ENCODE results near the gene PLEKHN1. TPM values are rescaled to one million over a fixed set of nuclear protein-coding genes. Genes with fewer than 3 reads are reported as not detected.
A peak's percentile ranks its signal among the peaks of the same experiment; 100 is the strongest.

Gene PLEKHN1
- total RNA-seq, 1 experiment from 2014 or later, result not detected

DNA sequence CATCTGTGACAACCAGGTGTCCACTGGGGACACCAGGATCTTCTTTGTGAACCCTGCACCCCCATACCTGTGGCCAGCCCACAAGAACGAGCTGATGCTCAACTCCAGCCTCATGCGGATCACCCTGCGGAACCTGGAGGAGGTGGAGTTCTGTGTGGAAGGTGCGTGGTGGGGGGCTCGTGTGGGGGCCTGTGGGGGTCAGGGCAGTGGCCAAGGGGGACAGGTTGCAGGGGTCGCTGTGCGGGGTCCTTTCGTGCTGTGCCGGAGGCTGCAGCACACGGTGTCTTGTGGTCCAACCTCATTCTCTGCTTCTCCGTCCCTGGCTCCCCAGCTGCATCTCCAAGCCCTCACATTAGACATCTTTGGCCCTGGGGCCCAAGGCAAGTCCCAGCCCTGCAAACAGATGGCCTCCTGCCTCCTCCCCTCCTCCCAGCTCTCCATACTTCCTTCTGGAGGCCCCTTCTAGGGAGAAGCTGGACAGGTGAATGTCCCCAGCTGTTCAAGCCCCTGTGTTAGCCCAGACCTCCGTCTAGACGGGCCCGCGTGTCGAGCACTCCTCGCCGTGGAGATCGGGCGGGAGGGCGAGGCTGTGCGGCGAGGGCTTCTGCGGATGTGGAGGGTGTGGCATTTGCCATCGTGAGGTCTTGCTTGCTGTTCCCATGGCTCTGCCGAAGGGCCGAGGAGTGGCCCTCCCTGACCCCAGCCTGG is 56.2 kb downstream of the PLEKHN1 start:
- ChIA-PET CTCF (no interaction called here), POLR2A (ENCODE audit: low non-redundant PET) (no interaction called here)
- no peak overlapping the region for H3K4me3 ChIP-seq (ENCODE audit: low read depth, low read length, poor library complexity, severe bottlenecking)
- peaks cover 3% of the 10 kb centered on the region for H3K36me3 ChIP-seq (ENCODE audit: insufficient read depth, low read length, poor library complexity, severe bottlenecking)
- TF ChIP-seq EZH2 (IDR thresholded peaks at IDR 0.05; ENCODE audit: borderline replicate concordance, low read depth, low read length, poor library complexity, severe bottlenecking), result no peak
- TF ChIP-seq, protein P1, sequence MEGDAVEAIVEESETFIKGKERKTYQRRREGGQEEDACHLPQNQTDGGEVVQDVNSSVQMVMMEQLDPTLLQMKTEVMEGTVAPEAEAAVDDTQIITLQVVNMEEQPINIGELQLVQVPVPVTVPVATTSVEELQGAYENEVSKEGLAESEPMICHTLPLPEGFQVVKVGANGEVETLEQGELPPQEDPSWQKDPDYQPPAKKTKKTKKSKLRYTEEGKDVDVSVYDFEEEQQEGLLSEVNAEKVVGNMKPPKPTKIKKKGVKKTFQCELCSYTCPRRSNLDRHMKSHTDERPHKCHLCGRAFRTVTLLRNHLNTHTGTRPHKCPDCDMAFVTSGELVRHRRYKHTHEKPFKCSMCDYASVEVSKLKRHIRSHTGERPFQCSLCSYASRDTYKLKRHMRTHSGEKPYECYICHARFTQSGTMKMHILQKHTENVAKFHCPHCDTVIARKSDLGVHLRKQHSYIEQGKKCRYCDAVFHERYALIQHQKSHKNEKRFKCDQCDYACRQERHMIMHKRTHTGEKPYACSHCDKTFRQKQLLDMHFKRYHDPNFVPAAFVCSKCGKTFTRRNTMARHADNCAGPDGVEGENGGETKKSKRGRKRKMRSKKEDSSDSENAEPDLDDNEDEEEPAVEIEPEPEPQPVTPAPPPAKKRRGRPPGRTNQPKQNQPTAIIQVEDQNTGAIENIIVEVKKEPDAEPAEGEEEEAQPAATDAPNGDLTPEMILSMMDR (conservative IDR thresholded peaks at IDR 0.05; ENCODE audit: low read depth, low read length), result no peak
- no peaks in the 10 kb centered on the region for H3K27me3 ChIP-seq (replicated peaks; ENCODE audit: insufficient read depth, low read depth, low read length, poor library complexity)
- peak overlapping the region; percentile 37 for H3K27ac ChIP-seq (ENCODE audit: low read depth, low read length, poor library complexity, severe bottlenecking)
- intact Hi-C loops (cut with micrococcal nuclease; ENCODE audit: unreplicated experiment), result loop anchor here (10.0 kb wide), 1 partner anchor 282 kb away; the partner anchor contains the start of genes ACAP3 and PUSL1
- H3K4me1 ChIP-seq (ENCODE audit: insufficient read depth, low read length, poor library complexity, severe bottlenecking), result peaks cover 68% of the 10 kb centered on the region
- BruUV-seq (replicated peaks), result no TSS peak
- no peak for DNase-seq (ENCODE audit: low spot score)
- no peaks in the 10 kb centered on the region for H3K9me3 ChIP-seq (ENCODE audit: low read depth, low read length, poor library complexity, severe bottlenecking)

DNA sequence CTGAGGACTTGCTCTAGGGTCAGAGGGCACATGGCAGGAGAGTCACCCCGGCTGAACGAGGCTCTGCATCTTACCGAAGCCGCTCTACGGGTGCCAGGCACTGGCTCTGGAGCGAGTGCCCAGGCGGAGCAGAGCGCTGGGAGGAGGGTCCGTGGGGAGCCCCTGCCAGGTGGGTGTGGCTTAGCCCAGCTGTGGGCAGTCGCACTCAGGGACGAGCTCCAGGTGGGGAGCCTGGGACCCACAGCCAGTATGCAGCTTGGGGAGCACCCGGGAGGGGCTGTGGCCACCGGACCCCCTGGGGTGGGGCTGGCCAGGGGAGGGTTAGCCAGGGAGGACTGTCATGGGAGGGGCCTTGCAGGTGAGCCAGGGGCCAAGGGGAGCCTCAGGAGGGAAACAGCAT is 57.4 kb downstream of the PLEKHN1 start:
- peaks cover 7% of the 10 kb centered on the region for H3K36me3 ChIP-seq (ENCODE audit: insufficient read depth, low read length, poor library complexity, severe bottlenecking)
- DNase-seq (ENCODE audit: low spot score), result no peak
- peaks cover 73% of the 10 kb centered on the region for H3K4me1 ChIP-seq (ENCODE audit: insufficient read depth, low read length, poor library complexity, severe bottlenecking)
- intact Hi-C loops (cut with micrococcal nuclease; ENCODE audit: unreplicated experiment), result loop anchor here (10.0 kb wide), 1 partner anchor 281 kb away; the partner anchor contains the start of genes ACAP3 and PUSL1
- CTCF ChIA-PET, result no interaction called here
- TF ChIP-seq EZH2 (IDR thresholded peaks at IDR 0.05; ENCODE audit: borderline replicate concordance, low read depth, low read length, poor library complexity, severe bottlenecking), result no peak
- TF ChIP-seq, protein P1 (conservative IDR thresholded peaks at IDR 0.05; ENCODE audit: low read depth, low read length), result no peak
- no peak overlapping the region for H3K4me3 ChIP-seq (ENCODE audit: low read depth, low read length, poor library complexity, severe bottlenecking)
- H3K27me3 ChIP-seq (replicated peaks; ENCODE audit: insufficient read depth, low read depth, low read length, poor library complexity), result no peaks in the 10 kb centered on the region
- POLR2A ChIA-PET (ENCODE audit: low non-redundant PET), result no interaction called here
- H3K27ac ChIP-seq (ENCODE audit: low read depth, low read length, poor library complexity, severe bottlenecking), result peak overlapping the region; percentile 37
- no TSS peak for BruUV-seq (replicated peaks)
- H3K9me3 ChIP-seq (ENCODE audit: low read depth, low read length, poor library complexity, severe bottlenecking), result no peaks in the 10 kb centered on the region

DNA sequence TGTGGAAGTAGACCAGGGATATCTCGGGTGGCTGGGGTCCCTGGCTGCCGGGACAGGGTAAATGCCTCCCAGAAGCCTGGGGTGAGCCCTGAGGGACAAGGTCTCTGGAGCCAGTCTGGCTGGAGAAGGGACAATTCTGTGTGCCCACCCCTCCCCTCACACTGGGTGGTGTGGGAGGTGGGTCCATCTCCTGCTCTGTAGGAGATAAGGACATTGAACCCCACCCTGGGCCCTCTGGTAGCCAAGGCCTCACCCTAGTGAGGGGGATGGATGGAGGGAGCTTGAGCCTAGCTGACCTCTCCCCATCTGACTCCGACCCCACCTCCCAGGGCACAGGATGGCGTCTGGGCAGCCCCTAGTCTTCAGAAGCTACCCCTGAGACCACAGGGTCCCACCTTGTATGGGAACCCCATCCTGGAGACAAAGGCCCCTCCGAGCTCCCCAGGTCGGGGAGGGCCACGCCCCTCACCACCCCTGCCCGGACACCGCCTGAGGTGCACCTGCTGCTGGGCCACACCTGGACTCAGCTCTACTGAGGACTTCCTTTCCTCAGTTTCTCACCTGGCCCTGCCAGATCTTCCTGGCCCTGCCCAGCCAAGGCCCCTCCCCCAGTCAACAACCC is 58.0 kb downstream of the PLEKHN1 start:
- intact Hi-C loops (cut with micrococcal nuclease; ENCODE audit: unreplicated experiment), result loop anchor here (10.0 kb wide), 1 partner anchor 281 kb away; the partner anchor contains the start of genes ACAP3 and PUSL1
- TF ChIP-seq EZH2 (IDR thresholded peaks at IDR 0.05; ENCODE audit: borderline replicate concordance, low read depth, low read length, poor library complexity, severe bottlenecking), result no peak
- TF ChIP-seq, protein P1 (conservative IDR thresholded peaks at IDR 0.05; ENCODE audit: low read depth, low read length), result no peak
- H3K27ac ChIP-seq (ENCODE audit: low read depth, low read length, poor library complexity, severe bottlenecking), result peak overlapping the region; percentile 67
- peaks cover 70% of the 10 kb centered on the region for H3K4me1 ChIP-seq (ENCODE audit: insufficient read depth, low read length, poor library complexity, severe bottlenecking)
- H3K4me3 ChIP-seq (ENCODE audit: low read depth, low read length, poor library complexity, severe bottlenecking), result no peak overlapping the region
- H3K36me3 ChIP-seq (ENCODE audit: insufficient read depth, low read length, poor library complexity, severe bottlenecking), result peaks cover 7% of the 10 kb centered on the region
- POLR2A ChIA-PET (ENCODE audit: low non-redundant PET), result no interaction called here
- H3K9me3 ChIP-seq (ENCODE audit: low read depth, low read length, poor library complexity, severe bottlenecking), result no peaks in the 10 kb centered on the region
- no peak for DNase-seq (ENCODE audit: low spot score)
- CTCF ChIA-PET, result no interaction called here
- BruUV-seq (replicated peaks), result no TSS peak
- no peaks in the 10 kb centered on the region for H3K27me3 ChIP-seq (replicated peaks; ENCODE audit: insufficient read depth, low read depth, low read length, poor library complexity)

All from A673 (cell line).